Mononuclear cell (primary cell): Measurements from ENCODE around the gene MCM9. TPM values are rescaled to one million over a fixed set of nuclear protein-coding genes. Genes with fewer than 3 reads are reported as not detected.

ENCODE experiments used
- H3K27me3 ChIP-seq: 2 replicates; pipeline ENCODE4 v1.6.0; 2011; ENCODE audit warnings: low read length, control low read depth; ENCODE audit not compliant: insufficient read depth
- H3K4me1 ChIP-seq: 2 replicates; pipeline ENCODE4 v1.5.1; 2011; ENCODE audit warnings: mild to moderate bottlenecking, low read length, control low read depth; ENCODE audit not compliant: insufficient read depth
- H3K4me3 ChIP-seq: 2 replicates; pipeline ENCODE4 v1.5.1; 2011; ENCODE audit warnings: mild to moderate bottlenecking, low read length, moderate library complexity
- H3K9me3 ChIP-seq: 2 replicates; pipeline ENCODE4 v1.5.1; 2011; ENCODE audit warnings: low read depth, mild to moderate bottlenecking, control low read depth, low read length
- total RNA-seq: library from RNA; depleted of rRNA; stranded (reverse); fragments of >200 nt; gene quantifications from one replicate; pipeline ENCODE4 v1.2.3, GENCODE V29; 2012

Gene MCM9
- 42.0 TPM for total RNA-seq

DNA sequence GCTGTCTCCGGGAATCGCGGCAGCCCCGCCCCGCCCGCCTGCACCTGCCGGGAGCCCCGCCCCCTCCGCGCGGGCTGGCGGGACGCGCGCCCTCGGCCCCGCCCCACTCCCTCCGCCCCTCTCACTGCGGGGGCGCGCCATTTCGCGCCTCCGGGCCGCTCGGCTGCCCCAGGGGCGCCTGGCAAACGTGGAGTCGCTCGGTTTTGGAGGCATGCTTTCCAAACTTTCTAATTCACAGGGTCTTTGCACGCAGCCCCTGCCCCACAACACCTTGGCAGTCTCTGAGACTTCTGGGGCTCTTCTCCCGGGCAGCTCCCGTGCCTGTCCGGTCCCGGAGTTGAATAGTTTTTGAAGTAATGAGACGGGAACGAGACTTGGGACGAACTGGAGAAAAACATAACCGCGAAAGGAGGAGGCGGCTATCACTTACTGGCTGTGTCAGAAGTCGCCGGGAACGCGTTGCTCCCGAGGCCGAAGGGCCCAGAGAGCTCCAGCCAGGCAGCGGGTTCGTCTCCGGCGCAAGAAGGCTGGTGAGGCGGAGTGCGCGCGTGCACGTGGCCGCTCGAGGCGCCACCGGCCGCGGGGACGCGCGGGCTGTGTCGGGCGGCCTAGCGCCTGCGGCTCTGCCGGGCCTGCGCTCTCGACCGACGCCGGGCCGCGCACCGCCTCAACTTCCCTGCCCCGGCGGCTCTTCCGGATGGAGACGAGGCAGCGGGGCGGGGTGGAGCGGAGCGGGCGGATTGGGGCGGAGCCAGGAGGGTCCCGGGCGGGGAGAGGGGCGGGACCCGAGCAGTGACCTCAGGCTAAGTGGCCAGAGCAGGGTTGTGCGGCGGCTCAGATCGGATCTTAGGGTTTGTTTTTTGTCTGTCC, at the start of gene MCM9:
Gene MCM9 (minus strand): TSS at position 699 of the 870 bp plus-strand sequence. CDS start 3,436 bp downstream, outside the sequence.
- H3K4me1 ChIP-seq: peaks cover 7% of the 10 kb centered on the region
- no peaks in the 10 kb centered on the region for H3K27me3 ChIP-seq
- H3K9me3 ChIP-seq: no peaks in the 10 kb centered on the region
- H3K4me3 ChIP-seq: peak within 1 kb of the TSS; percentile 92

DNA sequence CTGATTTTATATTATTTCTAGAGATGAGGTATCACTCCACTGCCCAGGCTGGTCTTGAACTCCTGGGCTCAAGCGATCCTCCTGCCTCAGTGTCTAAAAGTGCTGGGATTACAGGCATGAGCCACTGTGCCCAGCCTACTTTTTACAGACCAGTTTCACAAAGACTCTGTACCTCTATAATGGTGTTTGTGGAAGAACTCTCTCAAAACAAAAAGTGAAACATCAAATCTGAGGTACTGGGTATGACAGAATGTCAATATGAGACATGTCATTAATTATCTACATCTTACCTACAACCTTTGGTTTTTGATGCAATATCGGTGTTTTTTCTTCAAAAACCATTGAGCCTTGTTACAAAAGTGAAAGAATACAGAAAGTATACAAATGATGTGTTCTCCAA, 49.4 kb upstream of the MCM9 start:
- no peaks in the 10 kb centered on the region for H3K4me1 ChIP-seq
- H3K9me3 ChIP-seq: no peaks in the 10 kb centered on the region
- no peaks in the 10 kb centered on the region for H3K27me3 ChIP-seq
- no peak overlapping the region for H3K4me3 ChIP-seq

DNA sequence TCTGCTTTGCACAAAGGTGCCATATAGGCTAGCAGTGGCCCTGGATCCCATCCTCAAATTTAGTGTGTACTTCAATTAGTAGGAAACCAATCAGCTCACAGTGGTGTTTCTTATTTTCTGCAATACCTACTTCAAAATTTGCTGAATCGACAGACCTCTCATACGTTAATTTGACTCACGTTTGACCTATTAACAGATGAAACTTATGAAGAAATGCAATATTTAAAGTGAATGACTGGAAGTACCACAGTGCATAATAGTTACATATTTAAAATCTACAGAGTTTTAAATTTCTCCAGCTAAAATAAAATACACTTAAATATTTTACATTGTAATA, 47.6 kb upstream of the MCM9 start:
- no peaks in the 10 kb centered on the region for H3K27me3 ChIP-seq
- H3K4me1 ChIP-seq: no peaks in the 10 kb centered on the region
- no peaks in the 10 kb centered on the region for H3K9me3 ChIP-seq
- no peak overlapping the region for H3K4me3 ChIP-seq

DNA sequence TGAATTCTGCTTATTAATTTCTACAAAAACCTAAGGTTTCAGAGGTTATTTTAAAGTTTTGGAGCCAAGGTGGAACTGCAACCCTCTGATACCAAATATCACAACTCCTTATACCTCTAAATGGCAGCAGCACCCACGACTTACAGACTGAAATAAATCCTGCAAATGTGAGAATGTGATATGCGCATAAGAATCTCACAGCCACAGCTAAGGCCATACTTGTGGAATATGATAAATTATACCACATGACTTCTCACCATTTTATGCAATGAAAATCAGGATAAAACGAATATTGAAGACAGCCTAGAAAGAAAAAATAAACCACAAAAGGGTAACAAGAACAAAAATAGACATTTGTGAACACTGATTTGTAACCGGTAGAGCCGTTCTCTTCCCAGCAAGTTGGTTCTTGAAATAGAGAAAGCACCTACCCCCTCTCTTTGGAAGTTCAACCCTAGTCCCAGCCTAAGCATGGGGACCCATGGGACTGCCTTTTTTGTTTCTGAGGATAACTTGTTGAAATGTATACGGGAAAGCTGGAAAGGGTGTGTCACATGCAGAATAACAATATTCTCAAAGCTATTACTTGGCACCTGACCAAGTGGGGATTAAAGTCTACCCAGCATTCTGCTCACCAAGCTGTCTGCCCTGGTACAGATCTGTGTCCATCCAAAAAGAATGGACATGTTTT, 47.1 kb upstream of the MCM9 start:
- Histone ChIP-seq H3K27me3 (no peaks in the 10 kb centered on the region), H3K9me3 (no peaks in the 10 kb centered on the region), H3K4me3 (no peak overlapping the region), H3K4me1 (no peaks in the 10 kb centered on the region)

DNA sequence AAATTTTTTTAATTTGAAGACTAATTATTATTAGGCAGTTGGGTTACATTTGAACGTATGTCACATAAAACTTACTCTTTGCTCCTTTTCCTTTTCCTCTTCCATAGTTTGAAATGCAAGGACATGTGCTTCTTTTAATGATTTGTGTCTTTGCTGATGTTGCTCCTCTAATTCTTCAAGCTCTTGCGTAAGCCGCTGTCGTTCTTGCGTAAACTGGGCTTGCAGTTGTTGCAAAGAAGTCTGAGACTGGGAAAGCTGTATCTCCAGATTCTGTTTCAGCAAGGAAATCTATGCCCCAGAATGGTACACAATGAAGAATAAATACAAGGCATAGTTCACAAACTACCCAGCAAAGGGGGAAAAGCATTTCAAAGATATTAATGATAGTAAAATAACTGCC, 45.1 kb upstream of the MCM9 start:
- no peaks in the 10 kb centered on the region for H3K27me3 ChIP-seq
- H3K4me1 ChIP-seq: no peaks in the 10 kb centered on the region
- no peaks in the 10 kb centered on the region for H3K9me3 ChIP-seq
- no peak overlapping the region for H3K4me3 ChIP-seq

DNA sequence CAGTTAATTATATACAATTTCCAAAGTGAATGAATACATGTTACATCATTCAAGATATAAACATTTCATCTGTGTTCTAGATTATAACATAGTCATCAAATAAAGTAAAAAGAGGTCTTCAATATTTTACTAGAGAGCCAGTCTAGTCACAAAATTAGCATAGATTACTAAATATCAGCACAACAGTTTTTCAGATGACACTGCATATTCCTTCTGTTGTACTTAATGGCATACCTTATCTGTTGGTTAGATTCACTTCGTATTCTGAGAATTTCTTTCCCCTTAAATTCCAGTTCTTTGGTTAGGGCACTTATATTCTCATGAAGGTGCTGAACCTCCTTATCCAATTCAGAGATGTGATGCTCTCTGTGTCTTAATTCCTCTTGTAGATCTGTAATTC, 39.8 kb upstream of the MCM9 start:
- Histone ChIP-seq H3K9me3 (no peaks in the 10 kb centered on the region), H3K4me3 (no peak overlapping the region), H3K4me1 (no peaks in the 10 kb centered on the region), H3K27me3 (no peaks in the 10 kb centered on the region)

DNA sequence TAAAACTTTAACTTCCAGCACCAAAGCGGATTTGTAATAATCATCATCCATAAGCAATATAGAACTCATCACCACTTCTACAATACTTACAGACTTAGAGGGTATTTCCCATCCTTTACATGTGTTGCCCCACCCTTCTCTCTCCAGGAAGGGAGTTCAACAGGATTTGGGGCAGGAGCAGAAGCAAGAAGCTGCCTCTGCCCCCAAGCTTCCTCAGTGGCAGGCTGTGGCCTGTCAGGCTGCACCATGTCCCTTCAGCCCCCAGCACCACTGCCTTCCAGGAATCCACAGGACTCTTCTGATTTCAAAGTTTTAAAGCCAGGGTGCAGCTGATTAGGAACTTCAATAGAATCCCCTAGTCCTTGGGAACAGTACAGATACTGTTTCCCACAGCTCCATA, 36.7 kb upstream of the MCM9 start:
- Histone ChIP-seq H3K4me1 (no peaks in the 10 kb centered on the region), H3K27me3 (no peaks in the 10 kb centered on the region), H3K9me3 (no peaks in the 10 kb centered on the region), H3K4me3 (no peak overlapping the region)

DNA sequence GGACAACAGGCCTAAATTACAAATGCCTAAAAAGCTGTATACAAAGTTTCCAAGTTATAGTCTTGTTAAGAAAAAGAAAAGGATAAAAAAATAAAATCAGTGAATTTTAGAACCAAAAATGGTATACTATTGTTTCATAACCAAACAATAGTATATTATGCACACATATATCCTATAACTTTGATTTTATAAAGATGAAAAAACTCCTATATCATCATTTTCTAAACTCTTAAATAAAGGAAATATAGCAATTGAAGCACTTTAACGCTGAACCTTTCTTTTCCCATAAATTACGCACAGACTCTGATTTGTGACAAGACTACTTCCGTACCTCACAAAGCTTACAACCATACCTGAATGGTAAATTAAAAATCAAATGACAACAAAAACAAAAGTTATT, 35.9 kb upstream of the MCM9 start:
- Histone ChIP-seq H3K4me1 (no peaks in the 10 kb centered on the region), H3K27me3 (no peaks in the 10 kb centered on the region), H3K9me3 (no peaks in the 10 kb centered on the region)

DNA sequence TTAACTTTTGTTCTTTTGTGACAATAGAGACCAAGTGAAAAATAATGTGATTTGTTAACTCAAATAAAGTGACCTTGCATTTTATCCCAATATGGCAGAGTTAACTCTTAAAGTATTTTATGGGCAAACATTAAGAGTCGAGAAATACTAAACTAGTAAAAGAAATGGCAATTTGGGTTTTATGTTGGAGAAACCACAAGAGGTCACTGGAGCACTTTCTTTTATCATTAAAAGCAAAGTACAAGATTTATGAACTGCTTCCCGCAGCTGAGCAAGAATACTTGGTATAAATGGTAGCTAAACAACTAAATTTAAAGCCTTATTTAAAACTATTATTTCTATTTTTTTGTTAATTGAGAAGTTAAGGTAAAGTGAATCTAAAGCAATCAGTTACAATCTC, 33.5 kb upstream of the MCM9 start:
- Histone ChIP-seq H3K27me3 (no peaks in the 10 kb centered on the region), H3K4me1 (no peaks in the 10 kb centered on the region), H3K9me3 (no peaks in the 10 kb centered on the region), H3K4me3 (no peak overlapping the region)

More for the DNA sequence above, 35.9 kb upstream of the MCM9 start:
- H3K4me3 ChIP-seq: no peak overlapping the region

DNA sequence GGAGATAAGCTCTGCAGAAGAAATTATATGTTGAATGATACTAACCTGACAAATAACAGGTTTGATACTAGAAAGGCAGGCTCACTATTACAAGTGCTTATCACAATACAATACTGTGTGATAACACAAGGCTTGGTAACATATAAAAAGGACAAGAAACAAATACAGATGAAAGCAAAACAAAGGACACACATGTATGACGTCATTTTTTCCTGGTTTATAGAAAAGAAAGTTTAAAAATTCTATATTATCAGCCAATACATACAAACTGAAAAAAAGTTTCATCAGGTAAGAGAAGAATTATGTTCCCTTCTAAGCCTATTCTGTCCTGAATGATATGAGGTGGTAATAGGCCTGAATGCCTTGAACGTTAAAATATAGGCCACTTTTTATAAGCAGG, 32.3 kb upstream of the MCM9 start:
- Histone ChIP-seq H3K27me3 (no peaks in the 10 kb centered on the region), H3K9me3 (no peaks in the 10 kb centered on the region), H3K4me3 (no peak overlapping the region), H3K4me1 (no peaks in the 10 kb centered on the region)

DNA sequence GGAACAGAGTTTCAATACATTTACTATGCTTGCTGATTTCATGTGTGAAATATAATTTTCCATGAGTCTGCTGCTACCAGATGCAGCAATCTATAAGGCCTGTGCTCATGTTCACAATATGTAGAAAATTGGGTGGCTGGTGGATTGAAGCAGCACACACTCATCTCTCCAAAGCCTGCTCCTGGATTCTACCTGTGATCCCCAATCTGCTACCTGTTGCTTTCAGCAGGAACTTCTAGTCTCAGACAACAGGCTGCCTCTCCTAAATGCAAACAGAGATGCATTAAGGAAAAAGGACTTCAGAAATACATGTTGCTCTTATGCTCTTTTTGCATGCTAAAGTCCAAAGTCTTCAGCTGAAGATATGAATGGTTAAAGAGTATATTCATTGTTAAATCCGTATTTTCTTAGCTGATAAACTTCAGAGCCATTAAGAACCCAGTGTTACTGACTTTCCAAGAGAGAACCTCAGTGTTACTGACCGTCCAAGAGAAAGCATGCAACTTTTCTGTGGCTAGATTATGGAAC, 30.9 kb upstream of the MCM9 start:
- no peaks in the 10 kb centered on the region for H3K9me3 ChIP-seq
- H3K27me3 ChIP-seq: no peaks in the 10 kb centered on the region
- H3K4me1 ChIP-seq: no peaks in the 10 kb centered on the region
- H3K4me3 ChIP-seq: no peak overlapping the region

DNA sequence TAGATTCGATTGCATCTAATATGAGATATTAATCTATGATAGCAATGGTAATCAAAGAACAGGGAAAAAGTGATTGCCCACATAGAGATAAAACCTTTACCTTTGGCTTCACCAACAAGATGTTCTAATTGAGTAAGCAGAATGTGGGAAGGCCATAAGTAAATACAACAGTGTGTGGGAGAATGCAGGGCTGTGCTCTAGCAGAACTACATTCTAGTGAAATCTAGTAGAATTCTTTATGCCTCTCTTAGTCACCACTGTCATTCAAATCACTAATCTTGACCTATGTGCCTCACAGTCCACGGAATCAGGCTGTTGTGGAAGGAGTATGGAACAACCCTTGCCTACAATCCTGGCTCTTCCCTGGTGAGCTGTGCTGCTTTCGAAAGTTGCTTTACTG, 30.4 kb upstream of the MCM9 start:
- Histone ChIP-seq H3K4me3 (no peak overlapping the region), H3K4me1 (no peaks in the 10 kb centered on the region), H3K27me3 (no peaks in the 10 kb centered on the region), H3K9me3 (no peaks in the 10 kb centered on the region)

DNA sequence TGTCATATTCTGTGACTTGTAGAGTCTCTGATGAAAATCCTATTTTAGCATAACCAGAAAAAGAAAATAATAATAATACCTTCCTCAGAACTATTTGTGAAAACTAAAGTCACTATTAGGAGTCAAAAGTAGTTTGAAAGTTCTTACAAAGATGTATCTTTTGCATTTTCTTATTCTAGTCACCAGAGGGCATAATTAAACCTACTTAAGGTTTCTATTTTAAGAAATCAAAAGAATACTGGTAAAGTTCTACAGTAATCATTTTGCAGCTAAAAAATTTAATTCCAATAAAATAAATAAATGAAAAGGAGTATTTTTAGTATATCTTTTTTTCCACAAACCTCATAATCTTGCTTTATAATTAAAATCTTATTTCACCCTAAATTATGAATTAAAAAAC, 28.0 kb upstream of the MCM9 start:
- Histone ChIP-seq H3K27me3 (no peaks in the 10 kb centered on the region), H3K9me3 (no peaks in the 10 kb centered on the region), H3K4me1 (no peaks in the 10 kb centered on the region), H3K4me3 (no peak overlapping the region)

DNA sequence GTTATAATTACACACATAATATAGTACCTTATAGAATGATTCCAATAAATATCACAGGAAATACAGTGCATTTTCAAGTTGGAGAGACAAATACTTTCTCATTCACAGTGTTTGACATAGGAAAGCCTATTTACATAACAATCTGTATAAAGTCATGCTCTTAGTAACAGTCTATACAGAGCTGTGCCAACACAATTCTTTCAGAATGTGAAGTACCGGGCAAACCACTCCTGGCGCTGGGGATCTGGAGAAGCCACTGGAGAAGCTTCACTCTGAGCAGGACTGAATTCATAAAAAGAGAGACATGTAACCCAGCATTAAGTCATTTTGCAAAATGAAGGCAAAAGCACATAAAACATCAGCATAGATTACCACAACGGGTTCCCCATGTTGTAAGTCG, 24.9 kb upstream of the MCM9 start:
- no peaks in the 10 kb centered on the region for H3K9me3 ChIP-seq

DNA sequence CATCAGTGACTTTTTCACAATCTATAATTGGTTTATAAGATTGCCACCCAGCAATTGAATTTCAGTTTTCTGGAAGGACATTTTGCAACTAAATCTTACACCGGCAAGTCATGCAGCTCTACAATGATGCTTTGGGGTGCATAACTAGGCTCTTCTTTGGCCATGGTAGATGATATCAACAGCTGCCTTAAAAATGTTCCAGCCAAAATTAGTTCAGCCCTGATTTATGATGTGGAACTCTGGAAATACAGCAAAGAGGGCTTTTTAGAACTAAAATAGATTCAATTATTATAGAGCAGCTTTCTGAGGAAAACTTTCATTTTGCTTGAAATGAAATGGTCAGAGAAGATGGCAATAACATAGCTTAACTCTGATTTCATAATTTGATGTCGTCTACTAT, 18.4 kb upstream of the MCM9 start:
- Histone ChIP-seq H3K9me3 (no peaks in the 10 kb centered on the region), H3K27me3 (no peaks in the 10 kb centered on the region), H3K4me1 (no peaks in the 10 kb centered on the region), H3K4me3 (no peak overlapping the region)

More for the DNA sequence above, 24.9 kb upstream of the MCM9 start:
- no peaks in the 10 kb centered on the region for H3K27me3 ChIP-seq
- H3K4me1 ChIP-seq: no peaks in the 10 kb centered on the region
- H3K4me3 ChIP-seq: no peak overlapping the region
